Putamen (tissue), 1 donor: ENCODE measurements around the gene LEKR1.
"Not testable (repeated sequence)": the region's sequence is repeated elsewhere in the genome, so short reads cannot be mapped to it uniquely, and the experiment has no call there.

Source experiments
- DNase-seq: peaks from one replicate; pipeline ENCODE4 v3.0.0-alpha.2; 2016; ENCODE audit warnings: low spot score

The LEKR1 gene

GRCh38 chr3:156808025-156808424, 18.1 kb upstream of the LEKR1 start:
- no peak for DNase-seq

- no peak for DNase-seq
These were observed 14.9 kb upstream of the LEKR1 start for GRCh38 chr3:156811089-156811862.

- no peak for DNase-seq
These were observed 13.4 kb upstream of the LEKR1 start for GRCh38 chr3:156812521-156813335.

GRCh38 chr3:156814295-156814694, 11.9 kb upstream of the LEKR1 start:
- no peak for DNase-seq

DNA sequence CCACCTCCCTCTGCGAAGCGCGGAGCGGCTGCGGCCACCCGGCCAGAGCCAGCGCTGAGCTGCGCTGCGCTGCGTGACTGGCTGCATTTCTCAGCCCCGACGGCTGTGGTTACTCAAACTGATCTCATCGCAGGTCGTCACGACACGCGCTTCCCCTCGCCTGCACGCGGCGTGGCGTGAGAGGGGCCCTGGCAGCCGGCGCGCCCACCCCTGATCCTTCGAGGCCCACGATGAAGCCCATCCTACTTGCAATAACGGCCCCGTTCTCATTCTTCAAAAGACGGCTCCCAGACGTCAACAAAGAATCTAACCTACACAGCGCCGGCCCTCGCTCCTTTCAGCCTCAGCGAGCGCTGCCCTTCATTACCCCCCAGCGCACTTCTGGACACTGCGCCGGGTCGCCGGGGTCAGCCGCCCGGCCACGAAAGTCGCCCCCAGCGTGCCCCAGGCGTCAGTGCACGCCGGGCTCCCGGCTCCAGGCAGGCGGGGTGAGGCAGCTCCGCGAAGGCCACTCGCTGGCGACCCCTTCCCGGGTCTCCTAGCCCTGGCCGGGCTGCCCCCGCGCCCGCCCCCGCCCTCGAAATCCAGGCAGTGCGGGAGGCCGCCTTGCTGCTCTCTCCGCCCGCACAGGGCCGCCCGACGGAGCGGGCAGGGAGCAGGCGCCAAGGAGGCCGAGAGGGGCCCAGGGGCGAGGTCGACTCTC, 9.9 kb upstream of the LEKR1 start:
- DNase-seq: no peak

DNA sequence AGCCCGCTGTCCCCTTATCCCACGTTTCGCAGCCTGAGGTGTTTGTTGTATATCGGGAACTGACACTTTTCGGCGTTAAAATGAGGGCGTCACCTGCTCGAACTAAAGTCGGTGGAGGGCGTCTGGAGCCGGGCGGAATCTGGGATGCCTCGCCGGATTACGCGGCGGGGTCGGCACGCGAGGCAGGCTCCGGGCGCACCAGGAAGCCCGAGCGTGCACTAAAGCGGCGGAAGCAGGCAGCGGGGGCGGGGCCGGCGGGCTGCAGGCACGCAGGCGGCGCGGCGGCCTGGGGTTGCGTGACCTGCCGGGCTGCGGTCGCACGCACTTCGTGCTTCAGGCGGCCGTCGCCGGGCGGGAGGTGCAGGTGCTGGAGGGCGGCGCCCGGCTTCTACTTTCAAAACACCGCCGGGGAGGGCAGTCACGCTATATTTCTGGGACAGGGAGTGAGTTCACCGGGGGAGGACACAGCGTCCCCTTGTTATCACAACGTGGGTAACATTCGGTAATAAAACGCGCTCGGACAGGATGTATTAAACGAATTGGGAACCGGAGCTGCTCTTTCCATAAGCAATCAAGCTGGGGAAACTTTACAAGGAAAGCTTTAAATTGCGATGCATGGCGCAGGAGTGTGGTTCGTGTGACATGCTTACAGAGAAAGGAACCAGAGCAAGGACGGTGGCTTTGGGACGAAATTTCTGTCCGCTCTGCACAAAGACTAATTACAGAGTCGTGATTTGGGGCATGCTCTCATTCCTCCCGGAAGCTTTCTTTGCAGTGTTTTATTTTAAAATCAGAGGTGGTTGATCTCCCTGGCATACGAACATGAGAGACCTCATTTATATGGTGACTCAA, 9.1 kb upstream of the LEKR1 start:
- peak; percentile 45 for DNase-seq

DNA sequence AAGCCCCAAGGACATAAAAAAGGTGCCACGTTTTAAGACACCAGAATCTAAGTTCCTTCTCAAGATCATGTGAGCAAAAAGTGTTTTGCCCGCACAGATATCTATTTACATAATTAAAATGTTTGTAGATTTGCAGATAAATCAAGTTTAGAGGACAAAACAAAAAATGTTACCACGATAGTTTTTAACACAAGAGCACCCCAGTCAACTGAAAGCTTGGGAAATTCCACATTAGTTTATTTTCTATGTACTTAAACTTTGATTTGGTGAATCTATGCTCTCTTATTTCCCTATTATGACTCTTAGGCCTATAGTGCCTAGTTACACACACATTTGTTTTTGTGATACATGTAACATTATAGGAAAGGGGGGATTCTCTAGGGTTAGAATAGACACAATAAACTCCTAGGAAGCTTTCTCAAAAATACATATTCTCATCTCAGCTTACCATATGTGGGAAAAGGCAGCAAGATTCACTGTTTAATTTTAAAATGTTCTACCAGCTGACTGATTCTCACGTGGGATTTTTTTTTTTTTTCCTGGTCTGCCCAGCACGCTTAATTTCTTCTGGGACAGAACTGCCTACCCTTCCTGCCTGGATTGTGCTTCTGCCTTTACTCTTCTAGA, 8.4 kb upstream of the LEKR1 start:
- DNase-seq: no peak

DNA sequence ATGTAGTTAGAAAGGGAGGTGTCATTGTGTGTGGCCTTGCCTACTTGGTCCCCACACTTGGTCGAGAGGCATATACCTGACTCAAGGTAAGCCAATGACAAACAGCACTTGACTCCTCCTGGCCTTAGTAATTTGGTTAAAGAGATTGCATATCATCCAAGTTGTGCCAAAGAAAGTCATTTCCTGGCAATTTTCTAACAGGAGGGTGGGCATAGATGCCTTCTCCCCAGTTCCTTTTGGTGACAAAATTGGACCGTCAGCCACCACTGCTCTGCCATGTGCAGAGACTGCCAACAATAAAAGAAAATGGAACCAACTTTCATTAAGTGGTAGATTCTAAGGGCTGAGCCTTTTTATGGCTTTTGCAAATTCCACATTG, 7.9 kb upstream of the LEKR1 start:
- DNase-seq: no peak

GRCh38 chr3:156818890-156819289, 7.3 kb upstream of the LEKR1 start:
- no peak for DNase-seq

- DNase-seq: no peak
These were observed 6.1 kb upstream of the LEKR1 start for GRCh38 chr3:156819842-156820691.

DNA sequence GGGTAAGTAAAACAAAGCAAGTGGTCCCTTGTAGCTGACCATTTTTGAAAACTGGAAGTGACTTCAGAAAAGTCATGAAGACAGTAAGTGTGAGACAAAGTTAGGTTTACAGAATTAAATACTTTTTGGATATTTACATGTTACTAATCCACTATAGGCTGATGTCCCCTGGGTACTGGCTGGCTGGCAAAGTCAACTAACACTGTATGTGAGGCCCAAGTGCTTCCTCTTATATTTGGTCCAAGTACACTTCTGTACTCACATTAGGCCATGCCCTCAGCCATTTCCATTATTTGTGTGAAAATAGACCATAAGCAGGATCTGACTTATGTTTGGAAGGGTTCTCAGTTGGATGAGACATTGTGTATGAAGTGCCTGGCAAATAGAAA, 5.5 kb upstream of the LEKR1 start:
- no peak for DNase-seq

DNA sequence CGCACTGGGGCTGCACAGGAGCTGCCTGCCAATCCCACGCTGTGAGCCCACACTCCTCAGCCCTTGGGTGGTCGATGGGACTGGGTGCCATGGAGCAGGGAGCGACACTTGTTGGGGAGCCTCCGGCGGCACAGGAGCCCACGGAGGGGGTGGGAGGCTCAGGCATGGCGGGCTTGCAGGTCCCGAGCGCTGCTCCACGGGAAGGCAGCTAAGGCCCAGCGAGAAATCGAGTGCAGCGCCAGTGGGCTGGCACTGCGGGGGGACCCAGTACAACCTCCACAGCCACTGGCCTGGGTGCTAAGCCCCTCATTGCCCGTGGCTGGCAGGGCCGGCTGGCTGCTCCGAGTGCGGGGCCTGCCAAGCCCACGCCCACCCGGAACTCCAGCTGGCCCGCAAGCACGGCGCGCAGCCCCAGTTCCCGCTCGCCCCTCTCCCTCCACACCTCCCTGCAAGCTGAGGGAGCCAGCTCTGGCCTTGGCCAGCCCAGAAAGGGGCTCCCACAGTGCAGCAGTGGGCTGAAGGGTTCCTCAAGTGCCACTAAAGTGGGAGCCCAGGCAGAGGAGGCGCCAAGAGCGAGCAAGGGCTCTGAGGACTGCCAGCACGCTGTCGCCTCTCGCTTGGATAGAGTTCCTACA, 3.4 kb upstream of the LEKR1 start:
- not testable (repeated sequence) for DNase-seq

DNA sequence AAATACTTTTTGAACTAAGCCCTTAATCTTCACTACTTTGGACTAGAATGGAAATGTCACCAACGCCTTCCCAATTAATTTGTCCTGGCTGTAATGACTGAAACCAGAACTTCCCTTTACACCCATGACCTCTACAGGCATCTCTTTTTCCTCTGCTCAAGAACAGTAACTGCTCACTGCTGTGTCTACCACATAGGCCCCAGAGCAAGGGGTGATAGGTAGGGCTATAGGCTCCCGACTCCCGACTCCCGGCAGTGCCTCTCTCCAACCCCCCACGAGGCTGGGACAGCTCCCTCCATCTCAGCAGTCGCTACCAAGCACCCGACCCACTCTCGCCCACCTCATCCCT, 384 bp upstream of the LEKR1 start:
- no peak for DNase-seq

- DNase-seq: no peak
These were observed 1.0 kb downstream of the LEKR1 start for GRCh38 chr3:156826896-156827882.

DNA sequence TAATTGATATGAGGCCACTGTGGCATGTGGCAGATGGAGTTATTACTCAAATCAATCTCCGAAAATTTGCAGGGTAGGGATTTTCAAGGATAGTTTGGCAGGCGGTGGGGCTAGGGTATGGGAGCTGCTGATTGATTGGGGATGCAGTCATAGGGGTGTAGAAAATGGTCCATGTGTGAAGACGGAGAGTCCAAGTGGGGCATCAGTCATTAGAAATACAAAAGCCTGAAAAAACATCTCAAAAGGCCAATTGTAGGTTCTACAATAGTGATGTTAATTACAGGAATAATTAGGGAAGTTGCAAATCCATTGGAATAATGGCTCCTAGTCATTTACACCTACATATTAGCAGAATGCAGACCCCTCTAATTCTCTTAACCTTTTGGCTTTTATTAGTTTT, 4.9 kb downstream of the LEKR1 start:
- DNase-seq: no peak

- DNase-seq: no peak
These were observed 8.3 kb downstream of the LEKR1 start for GRCh38 chr3:156834435-156834834.

DNA sequence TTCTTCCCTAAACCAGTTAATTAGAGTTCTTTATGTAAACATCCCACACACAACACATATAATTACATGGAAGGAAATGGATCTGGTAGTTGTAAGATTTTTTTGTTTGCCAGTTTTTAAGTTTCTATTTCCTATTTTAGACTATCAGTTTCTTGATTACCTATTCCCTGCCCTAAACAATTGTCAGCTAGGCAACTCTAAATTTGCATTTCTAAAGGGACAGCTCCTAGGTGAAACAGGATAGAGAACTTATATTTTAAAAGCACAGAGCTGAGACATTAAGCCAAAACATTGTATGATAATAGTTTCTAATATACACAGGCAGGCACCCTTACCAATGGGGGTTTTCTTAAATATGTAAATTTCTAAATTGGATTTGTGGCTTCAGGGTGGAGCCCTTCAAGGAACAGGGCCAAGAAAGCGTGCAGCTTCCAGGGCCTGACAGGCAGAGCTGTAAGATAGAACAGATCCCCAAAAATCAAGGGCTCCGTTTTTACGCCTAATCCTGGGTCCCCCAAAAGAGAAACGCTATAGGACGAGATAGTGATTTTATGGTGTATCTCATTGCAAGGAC, 8.9 kb downstream of the LEKR1 start:
- no peak for DNase-seq

- no peak for DNase-seq
These were observed 10.5 kb downstream of the LEKR1 start for GRCh38 chr3:156836701-156837100.

DNA sequence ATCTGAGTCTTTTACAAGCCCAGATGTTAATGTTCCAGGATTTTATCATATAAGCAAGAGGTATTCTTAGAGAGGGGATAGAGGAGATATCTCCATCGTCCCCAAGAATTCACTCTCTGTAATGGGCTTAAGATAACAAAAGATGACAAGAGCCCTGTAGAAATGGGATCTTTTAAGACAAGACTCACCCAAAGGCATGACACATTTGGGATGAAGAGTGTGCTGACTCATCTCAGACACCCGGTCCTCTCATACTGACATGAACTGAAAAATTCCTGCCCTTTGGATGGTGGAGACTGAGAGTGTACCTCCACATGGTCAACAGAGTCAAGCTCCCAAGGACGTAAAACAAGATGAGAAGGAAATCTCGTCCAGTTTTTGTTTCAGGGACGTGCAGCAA, 11.0 kb downstream of the LEKR1 start:
- no peak for DNase-seq
